ENCODE results near the gene CCR5. TPM values are rescaled to one million over a fixed set of nuclear protein-coding genes. Genes with fewer than 3 reads are reported as not detected.
A peak's percentile ranks its signal among the peaks of the same experiment; 100 is the strongest.

CCR5 gene
- total and polyA plus RNA-seq, 9 of the 15 experiments (the other 6 are each of a cell fraction or from before 2014, with no cell fraction given): not detected

DNA sequence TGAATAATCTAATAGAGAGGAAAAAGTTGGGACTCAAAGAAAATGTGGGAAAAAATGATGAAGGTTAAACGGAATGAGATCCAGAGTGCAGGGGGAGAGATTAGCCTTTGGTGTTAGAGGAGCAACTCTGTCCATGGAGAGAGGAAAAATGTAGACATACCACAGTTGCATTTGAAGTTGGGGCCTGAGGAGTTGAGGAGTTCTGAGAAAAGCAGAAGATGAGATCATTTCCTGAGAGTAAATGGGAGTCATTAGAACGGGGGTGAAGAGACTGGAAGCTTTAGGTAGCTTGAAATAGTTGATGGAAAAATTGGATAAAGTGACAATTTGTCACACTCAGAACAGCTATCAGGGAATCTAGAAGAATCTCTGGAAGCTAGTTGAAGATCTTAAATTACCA lies 28.8 kb downstream of the CCR5 start (continued):
- TF ChIP-seq LEF1 (IDR thresholded peaks at IDR 0.05): peak; percentile 28; the same call in 1 of the 2 replicates
- 0 out of 2 replicates have a peak, but pooled peaks have one; percentile 39 for TF ChIP-seq ZNF584 (CRISPR knock-in tag; IDR thresholded peaks at IDR 0.05; ENCODE audit: low read depth)
- TF ChIP-seq SMARCC2 (IDR thresholded peaks at IDR 0.05; ENCODE audit: low read depth): peak; percentile 25; the same call in 1 of the 2 replicates
- peak; percentile 31; the same call in 1 of the 2 replicates for TF ChIP-seq ATF7 (IDR thresholded peaks at IDR 0.05)

DNA sequence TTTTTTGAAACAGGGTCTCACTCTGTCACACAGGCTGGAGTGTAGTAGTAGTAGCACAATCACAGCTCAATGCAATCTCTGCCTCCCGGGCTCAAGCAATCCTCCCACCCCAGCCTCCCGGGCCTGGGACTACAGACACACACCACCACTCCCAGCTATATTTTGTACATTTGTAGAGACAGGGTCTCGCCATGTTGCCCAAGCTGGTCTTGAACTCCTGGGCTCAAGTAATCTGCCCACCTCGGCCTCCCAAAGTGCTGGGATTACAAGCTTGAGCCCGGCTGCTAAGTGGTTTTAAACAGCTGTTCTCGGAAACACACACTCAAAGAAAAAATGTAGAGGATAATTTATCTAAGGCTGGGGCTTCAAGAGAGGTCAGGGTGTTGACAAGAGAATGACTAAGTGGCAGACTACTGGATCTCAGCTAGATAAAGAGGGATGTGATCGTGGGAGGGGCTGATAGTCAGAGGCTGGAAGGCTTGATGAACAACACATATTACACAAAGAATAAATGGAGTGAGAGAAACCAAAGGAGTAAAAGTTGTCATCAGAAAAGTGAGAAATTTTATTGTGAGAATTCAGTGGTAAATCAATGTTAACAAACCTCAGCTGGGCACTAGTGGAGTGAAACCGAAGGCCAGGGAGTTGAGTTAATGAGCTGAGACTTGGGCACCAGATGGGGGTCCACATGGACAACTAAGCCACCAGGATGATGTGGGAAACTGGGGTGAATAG lies 29.4 kb downstream of the CCR5 start:
- peaks cover 10 to 41% of the 10 kb centered on the region in 2 experiments for H3K4me1 ChIP-seq (replicated peaks in 1 of 2; ENCODE audit: control insufficient read depth in 2 of 2, insufficient read depth in 2 of 2, low read length in 2 of 2)
- peak; percentile 89 for ATAC-seq
- no peaks in the 10 kb centered on the region for H3K9me3 ChIP-seq (replicated peaks; ENCODE audit: control insufficient read depth, insufficient read depth, low read depth, low read length)
- no peak for TF ChIP-seq KAT7 (CRISPR knock-in tag; IDR thresholded peaks at IDR 0.05; ENCODE audit: borderline replicate concordance)
- TF ChIP-seq ZBTB7A (IDR thresholded peaks at IDR 0.05; ENCODE audit: borderline replicate concordance, control insufficient read depth, low read depth, low read length): no peak
- TF ChIP-seq, protein P1, sequence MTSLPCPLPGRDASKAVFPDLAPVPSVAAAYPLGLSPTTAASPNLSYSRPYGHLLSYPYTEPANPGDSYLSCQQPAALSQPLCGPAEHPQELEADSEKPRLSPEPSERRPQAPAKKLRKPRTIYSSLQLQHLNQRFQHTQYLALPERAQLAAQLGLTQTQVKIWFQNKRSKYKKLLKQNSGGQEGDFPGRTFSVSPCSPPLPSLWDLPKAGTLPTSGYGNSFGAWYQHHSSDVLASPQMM (CRISPR knock-in tag; IDR thresholded peaks at IDR 0.05): no peak
- no peak for TF ChIP-seq NR2C2 (CRISPR knock-in tag; IDR thresholded peaks at IDR 0.05)
- TF ChIP-seq NR2C2 (tag; IDR thresholded peaks at IDR 0.05): peak; percentile 80
- no peak for TF ChIP-seq RHOXF2B (CRISPR knock-in tag; conservative IDR thresholded peaks at IDR 0.05)
- no peak for TF ChIP-seq KLF13 (tag; IDR thresholded peaks at IDR 0.05; ENCODE audit: borderline replicate concordance, low read depth)
- TF ChIP-seq HINFP (tag; conservative IDR thresholded peaks at IDR 0.05; ENCODE audit: low read depth): no peak
- no peak for TF ChIP-seq RBM15 (IDR thresholded peaks at IDR 0.05; ENCODE audit: insufficient read depth, low read length)
- no peak for TF ChIP-seq CHD2 (IDR thresholded peaks at IDR 0.05; ENCODE audit: low read depth, low read length)
- TF ChIP-seq HDAC1 (IDR thresholded peaks at IDR 0.05): peak; percentile 35 to 97; a peak in 2 of 4 replicates
- 0 out of 2 replicates have a peak, but pooled peaks have one; percentile 33 for TF ChIP-seq GATAD2B (IDR thresholded peaks at IDR 0.05; ENCODE audit: borderline replicate concordance)
- no peak for TF ChIP-seq ZNF668 (CRISPR knock-in tag; IDR thresholded peaks at IDR 0.05)
- no peak for TF ChIP-seq ZFP36 (IDR thresholded peaks at IDR 0.05; ENCODE audit: low read depth, low read length, partially characterized antibody)
- TF ChIP-seq ESRRA (IDR thresholded peaks at IDR 0.05; ENCODE audit: borderline replicate concordance, low read depth): peak; percentile 64; the same call in 1 of the 2 replicates
- TF ChIP-seq MCM7 (IDR thresholded peaks at IDR 0.05): no peak

More for the DNA sequence above, 29.4 kb downstream of the CCR5 start:
- no peaks in the 10 kb centered on the region for H3K79me2 ChIP-seq (ENCODE audit: control insufficient read depth, insufficient read depth, low read length)
- FAIRE-seq (peak; percentile 77), DNase-seq (ENCODE audit: extremely low read depth in 1 of 4, low spot score in 3 of 4) (peak; percentile 66 to 89 (median 76))
- intact Hi-C loops (cut with micrococcal nuclease): no loop called here
- no TSS peak for BruUV-seq (replicated peaks)
- no peak overlapping the region for H2AFZ ChIP-seq (ENCODE audit: low read depth, low read length)
- in situ Hi-C loops (cut with MboI): loop anchor here (25.0 kb wide), 1 partner anchor 1363 kb away; the partner anchor contains the start of gene CLEC3B
- WGBS (ENCODE audit: insufficient coverage, low coverage, missing lambda C conversion rate): 0% methylated on average over 8 of the region's 8 CpGs
- ChIA-PET CTCF (ENCODE audit: low intra/inter-chr PET ratio) (no interaction called here), POLR2A (interaction anchor here (0.7 to 1.7 kb wide), 7 partner anchors 9 to 611 kb away, joined by 3 to 7 read pairs (median 4); partner anchors contain the start of gene CCR2)
- no peaks in the 10 kb centered on the region for H4K20me1 ChIP-seq (replicated peaks; ENCODE audit: control insufficient read depth, insufficient read depth, low read length)
- peak overlapping the region; percentile 26; the same call in 1 of the 2 replicates for H3K4me2 ChIP-seq (ENCODE audit: insufficient read depth, low read length)
- H3K27me3 ChIP-seq (ENCODE audit: control insufficient read depth in 2 of 2, insufficient read depth in 2 of 2, low read length in 2 of 2): peaks cover 0 to 10% of the 10 kb centered on the region in 2 experiments; a peak in 2 of 5 replicates
- no peak overlapping the region for H3K4me3 ChIP-seq
- H3K9ac ChIP-seq (ENCODE audit: insufficient read depth in 1 of 2, low read depth in 2 of 2, low read length in 2 of 2): no peak overlapping the region
- peak overlapping the region; percentile 13; the same call in 1 of the 3 replicates for H3K27ac ChIP-seq (ENCODE audit: extremely low read depth, low read depth, low read length)
- H3K9me1 ChIP-seq (ENCODE audit: control insufficient read depth, insufficient read depth, low read length): no peaks in the 10 kb centered on the region
- H3K36me3 ChIP-seq (ENCODE audit: control insufficient read depth, insufficient read depth, low read length): no peaks in the 10 kb centered on the region

Data from K562 (cell line).